Peyer's patch (tissue), 4 donors: ENCODE results near the gene LRBA.

Experiments
- POLR2A ChIP-seq, 2 donors: fragments of 450-650 bp; IDR thresholded peaks; one replicate each; pipeline ENCODE4 v1.5.1; 2017; ENCODE audit warnings: antibody characterized with exemption in 2 of 2, mild to moderate bottlenecking in 2 of 2, moderate library complexity in 2 of 2
- TF ChIP-seq, protein P1 (sequence below), 6 experiments: fragments of 450-650 bp in 4 of 6; fragments of 200-600 bp in 2 of 6; sonication (generic) in 1 of 6; IDR thresholded peaks; one replicate each; pipeline ENCODE4 v1.5.1; 2017 to 2019; ENCODE audit warnings: antibody characterized with exemption in 6 of 6, mild to moderate bottlenecking in 3 of 6, moderate library complexity in 1 of 6

DNA sequence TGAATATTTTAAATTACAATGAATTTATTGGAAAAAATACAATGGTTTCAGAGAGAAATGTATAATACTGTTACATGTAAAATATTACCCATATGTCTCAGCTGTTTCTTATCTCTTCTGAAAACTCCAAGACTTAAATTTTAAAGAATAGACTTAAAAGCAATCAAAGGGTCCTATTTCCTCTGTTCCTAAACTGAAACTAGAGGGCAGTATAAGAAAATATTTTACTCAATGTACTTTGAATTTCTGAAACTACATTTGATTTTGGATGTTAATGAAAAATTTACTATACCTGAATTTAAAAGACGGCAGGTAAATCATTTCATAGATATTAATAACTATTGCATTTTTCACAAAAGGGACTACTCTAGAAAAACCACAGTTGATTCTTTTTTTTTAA lies 200.2 kb downstream of the LRBA start:
- no peak for TF ChIP-seq POLR2A (IDR thresholded peaks at IDR 0.05)
- TF ChIP-seq, protein P1, sequence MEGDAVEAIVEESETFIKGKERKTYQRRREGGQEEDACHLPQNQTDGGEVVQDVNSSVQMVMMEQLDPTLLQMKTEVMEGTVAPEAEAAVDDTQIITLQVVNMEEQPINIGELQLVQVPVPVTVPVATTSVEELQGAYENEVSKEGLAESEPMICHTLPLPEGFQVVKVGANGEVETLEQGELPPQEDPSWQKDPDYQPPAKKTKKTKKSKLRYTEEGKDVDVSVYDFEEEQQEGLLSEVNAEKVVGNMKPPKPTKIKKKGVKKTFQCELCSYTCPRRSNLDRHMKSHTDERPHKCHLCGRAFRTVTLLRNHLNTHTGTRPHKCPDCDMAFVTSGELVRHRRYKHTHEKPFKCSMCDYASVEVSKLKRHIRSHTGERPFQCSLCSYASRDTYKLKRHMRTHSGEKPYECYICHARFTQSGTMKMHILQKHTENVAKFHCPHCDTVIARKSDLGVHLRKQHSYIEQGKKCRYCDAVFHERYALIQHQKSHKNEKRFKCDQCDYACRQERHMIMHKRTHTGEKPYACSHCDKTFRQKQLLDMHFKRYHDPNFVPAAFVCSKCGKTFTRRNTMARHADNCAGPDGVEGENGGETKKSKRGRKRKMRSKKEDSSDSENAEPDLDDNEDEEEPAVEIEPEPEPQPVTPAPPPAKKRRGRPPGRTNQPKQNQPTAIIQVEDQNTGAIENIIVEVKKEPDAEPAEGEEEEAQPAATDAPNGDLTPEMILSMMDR (IDR thresholded peaks at IDR 0.05), result no peak
